GM19239 (cell line): ENCODE data around the gene THSD4.

Source experiments
- DNase-seq: peaks from one replicate; pipeline ENCODE4 v3.0.0; 2011; ENCODE audit warnings: low spot score; ENCODE audit not compliant: insufficient read length
- FAIRE-seq: peaks from 2 replicates; lab custom pipeline; 2011; peaks lifted over from hg19 to GRCh38; lab: Jason Lieb, UNC

The THSD4 gene

GRCh38 chr15:71275566-71276335 is 160.5 kb downstream of the THSD4 start:
- FAIRE-seq (no peak), DNase-seq (no peak)

GRCh38 chr15:71276336-71276665 is 161.0 kb downstream of the THSD4 start:
- no peak for DNase-seq
- no peak for FAIRE-seq

- FAIRE-seq (no peak), DNase-seq (no peak)
Observed at GRCh38 chr15:71278989-71279756, 163.9 kb downstream of the THSD4 start.

GRCh38 chr15:71279757-71280141 is 164.5 kb downstream of the THSD4 start:
- DNase-seq, result no peak
- FAIRE-seq, result no peak

- FAIRE-seq, result no peak
Observed at GRCh38 chr15:71280206-71280605, 164.9 kb downstream of the THSD4 start.

GRCh38 chr15:71281256-71281655 is 166.0 kb downstream of the THSD4 start:
- DNase-seq, result no peak
- no peak for FAIRE-seq

More at GRCh38 chr15:71280206-71280605, 164.9 kb downstream of the THSD4 start:
- no peak for DNase-seq

GRCh38 chr15:71282076-71282475 is 166.8 kb downstream of the THSD4 start:
- FAIRE-seq (no peak), DNase-seq (no peak)

GRCh38 chr15:71288348-71288955 is 173.2 kb downstream of the THSD4 start:
- FAIRE-seq (no peak), DNase-seq (no peak)

- DNase-seq (no peak), FAIRE-seq (no peak)
Observed at GRCh38 chr15:71290002-71290401, 174.7 kb downstream of the THSD4 start.

GRCh38 chr15:71290881-71291635 is 175.8 kb downstream of the THSD4 start:
- DNase-seq (no peak), FAIRE-seq (no peak)

GRCh38 chr15:71291723-71292122 is 176.5 kb downstream of the THSD4 start:
- no peak for DNase-seq
- FAIRE-seq, result no peak

GRCh38 chr15:71293723-71294122 is 178.5 kb downstream of the THSD4 start:
- FAIRE-seq, result no peak
- DNase-seq, result no peak

GRCh38 chr15:71294251-71294910 is 179.1 kb downstream of the THSD4 start:
- no peak for DNase-seq
- no peak for FAIRE-seq

- FAIRE-seq (no peak), DNase-seq (no peak)
Observed at GRCh38 chr15:71294911-71295602, 179.8 kb downstream of the THSD4 start.

- FAIRE-seq (no peak), DNase-seq (no peak)
Observed at GRCh38 chr15:71295603-71296314, 180.5 kb downstream of the THSD4 start.

GRCh38 chr15:71296315-71296679 is 181.0 kb downstream of the THSD4 start:
- DNase-seq, result no peak

GRCh38 chr15:71301958-71302621 is 186.8 kb downstream of the THSD4 start:
- DNase-seq (no peak), FAIRE-seq (no peak)

More at GRCh38 chr15:71296315-71296679, 181.0 kb downstream of the THSD4 start:
- no peak for FAIRE-seq

- DNase-seq, result no peak
Observed at GRCh38 chr15:71302861-71303410, 187.7 kb downstream of the THSD4 start.

More at GRCh38 chr15:71302861-71303410, 187.7 kb downstream of the THSD4 start:
- FAIRE-seq, result no peak
